CD14-positive monocyte (primary cell): ENCODE data around the gene DEPDC5. TPM values are rescaled to one million over a fixed set of nuclear protein-coding genes. Genes with fewer than 3 reads are reported as not detected.

ENCODE experiments used
- DNase-seq, 3 donors: peaks; one replicate each; pipeline ENCODE4 v3.0.0-alpha.2; 2011 to 2022
- H2AFZ ChIP-seq: 2 replicates; pipeline ENCODE4 v1.6.0; 2012; ENCODE audit warnings: mild to moderate bottlenecking, low read depth, low read length, inconsistent platforms; ENCODE audit not compliant: insufficient read depth, poor library complexity, severe bottlenecking
- H3K27ac ChIP-seq, 2 donors: 1 replicate in 1 of 2; 2 replicates in 1 of 2; pipeline ENCODE4 v1.5.1; 2012 to 2013; ENCODE audit warnings: low read length in 2 of 2, control low read depth in 1 of 2, inconsistent platforms in 1 of 2, low read depth in 1 of 2, mild to moderate bottlenecking in 1 of 2
- H3K27me3 ChIP-seq, 2 donors: one replicate each; pipeline versions ENCODE4 v1.6.0 to v1.6.1; 2011 to 2013; ENCODE audit warnings: low read length in 2 of 2; ENCODE audit not compliant: control insufficient read depth in 2 of 2, insufficient read depth in 2 of 2
- H3K36me3 ChIP-seq, 2 donors: replicated peaks in 1 of 2; 1 replicate in 1 of 2; 2 replicates in 1 of 2; pipeline versions ENCODE4 v1.5.1 to v1.6.1; 2012 to 2013; ENCODE audit warnings: low read length in 2 of 2, control low read depth in 1 of 2, inconsistent platforms in 1 of 2, mild to moderate bottlenecking in 1 of 2; ENCODE audit not compliant: insufficient read depth in 2 of 2, control insufficient read depth in 1 of 2
- H3K4me1 ChIP-seq, 2 donors: 1 replicate in 1 of 2; 2 replicates in 1 of 2; pipeline versions ENCODE4 v1.5.1 to v1.6.1; 2012 to 2013; ENCODE audit warnings: low read length in 2 of 2, control low read depth in 1 of 2, inconsistent platforms in 1 of 2, mild to moderate bottlenecking in 1 of 2, moderate library complexity in 1 of 2; ENCODE audit not compliant: insufficient read depth in 2 of 2, control insufficient read depth in 1 of 2
- H3K4me2 ChIP-seq: replicated peaks from 2 replicates; pipeline ENCODE3; 2012; ENCODE audit warnings: low read length, moderate library complexity, mild to moderate bottlenecking; ENCODE audit not compliant: poor library complexity, severe bottlenecking; ENCODE audit errors: extremely low read depth
- H3K4me3 ChIP-seq, 3 experiments: fragments of 200-600 bp in 1 of 3; sonication (generic) in 1 of 3; replicated peaks in 1 of 3; 1 replicate in 2 of 3; 2 replicates in 1 of 3; pipeline ENCODE4 v1.5.1; 2011 to 2013; ENCODE audit warnings: low read length in 3 of 3, mild to moderate bottlenecking in 3 of 3, control low read depth in 2 of 3, low read depth in 2 of 3, inconsistent platforms in 1 of 3, moderate library complexity in 1 of 3
- H3K79me2 ChIP-seq: 2 replicates; pipeline ENCODE4 v1.6.0; 2012; ENCODE audit warnings: mild to moderate bottlenecking, control low read depth, inconsistent platforms, low read length, moderate library complexity; ENCODE audit not compliant: insufficient read depth
- H3K9ac ChIP-seq: 2 replicates; pipeline ENCODE4 v1.6.0; 2017; ENCODE audit warnings: low read length, mild to moderate bottlenecking; ENCODE audit not compliant: insufficient read depth, poor library complexity, severe bottlenecking
- H3K9me3 ChIP-seq, 2 donors: replicated peaks in 1 of 2; 1 replicate in 1 of 2; 2 replicates in 1 of 2; pipeline versions ENCODE4 v1.5.1 to v1.6.1; 2012 to 2013; ENCODE audit warnings: low read length in 2 of 2, control low read depth in 1 of 2; ENCODE audit not compliant: control insufficient read depth in 1 of 2, insufficient read depth in 1 of 2
- H4K20me1 ChIP-seq: 2 replicates; pipeline ENCODE4 v1.6.0; 2012; ENCODE audit warnings: mild to moderate bottlenecking, low read length, control low read depth, moderate library complexity; ENCODE audit not compliant: insufficient read depth
- H3K27ac Mint-ChIP-seq, 7 donors: one replicate each; pipeline ENCODE4 v1.8.0; 2020; ENCODE audit warnings: mild to moderate bottlenecking in 7 of 7, mixed read lengths in 7 of 7, moderate library complexity in 6 of 7, inconsistent platforms in 2 of 7
- H3K27me3 Mint-ChIP-seq, 3 donors: one replicate each; pipeline ENCODE4 v1.8.0; 2021 to 2022; ENCODE audit warnings: low read depth in 3 of 3, mild to moderate bottlenecking in 3 of 3, mixed read lengths in 3 of 3, moderate library complexity in 3 of 3, inconsistent platforms in 1 of 3
- H3K36me3 Mint-ChIP-seq, 2 donors: one replicate each; pipeline ENCODE4 v1.8.0; 2020; ENCODE audit warnings: mixed read lengths in 2 of 2, inconsistent platforms in 1 of 2, mild to moderate bottlenecking in 1 of 2
- H3K4me1 Mint-ChIP-seq: one replicate; pipeline ENCODE4 v1.8.0; 2020; ENCODE audit warnings: mild to moderate bottlenecking, mixed read lengths
- H3K4me3 Mint-ChIP-seq, 2 donors: one replicate each; pipeline ENCODE4 v1.8.0; 2020; ENCODE audit warnings: mild to moderate bottlenecking in 2 of 2, mixed read lengths in 2 of 2, moderate library complexity in 1 of 2
- H3K9me3 Mint-ChIP-seq, 7 donors: one replicate each; pipeline ENCODE4 v1.8.0; 2020 to 2022; ENCODE audit warnings: mixed read lengths in 7 of 7, mild to moderate bottlenecking in 6 of 7, moderate library complexity in 6 of 7, inconsistent platforms in 2 of 7
- WGBS: methylation state at CpG from one replicate; pipeline ENCODE4 v1.1.5; 2013; ENCODE audit warnings: missing lambda C conversion rate; ENCODE audit not compliant: insufficient coverage; 5-methylcytosine and 5-hydroxymethylcytosine counted together
- intact Hi-C, 2 donors: fragments of 100-400 bp; cut with micrococcal nuclease; formaldehyde crosslinking; loops; one replicate each; pipeline versions ENCODE4 v1.15.0 to v1.15.1; 2023
- polyA plus RNA-seq, 3 donors: library from polyadenylated mRNA; depleted of rRNA in 1 of 3; unstranded in 2 of 3; stranded (reverse) in 1 of 3; fragments of 300-500 nt in 2 of 3; fragments of >200 nt in 1 of 3; fragmentation: Illumina TruSeq in 2 of 3; gene quantifications; 1 replicate in 2 of 3; 2 replicates in 1 of 3; pipeline ENCODE4 v1.2.3, GENCODE V29; 2012 to 2021
- TF ChIP-seq, protein P1 (sequence below): fragments of 200-600 bp; IDR thresholded peaks from one replicate; pipeline ENCODE4 v1.8.0; 2022; ENCODE audit warnings: antibody characterized with exemption, mild to moderate bottlenecking

The DEPDC5 gene
- polyA plus RNA-seq, 3 donors: 2.2 to 19.5 (median 4.1) TPM

DNA sequence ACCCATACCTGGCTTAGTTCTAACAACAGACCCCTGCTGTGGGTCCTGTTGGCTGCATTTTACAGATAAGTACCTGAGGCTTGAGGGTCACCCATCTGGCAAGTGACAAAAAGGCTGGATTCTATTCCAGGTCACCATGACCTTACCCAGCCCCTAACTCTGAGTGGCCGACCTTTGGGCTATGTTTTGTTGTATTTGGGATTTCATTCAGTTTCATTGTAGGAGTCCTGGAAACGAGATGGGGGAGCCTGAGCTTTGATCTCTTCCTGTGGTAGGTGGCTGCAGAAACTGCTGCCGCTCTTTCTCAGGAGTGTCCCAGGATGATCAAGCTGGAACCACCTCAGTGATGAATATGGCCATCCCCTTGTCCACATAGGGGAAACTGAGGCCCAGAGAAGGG lies 165.9 kb downstream of the DEPDC5 start:
- peaks cover 95% of the 10 kb centered on the region for H3K4me1 Mint-ChIP-seq
- H3K27me3 Mint-ChIP-seq: peaks cover 0 to 1% (median 0%) of the 10 kb centered on the region in 3 donors
- Histone ChIP-seq H3K4me3 (no peak overlapping the region), H3K9ac (no peak overlapping the region), H3K4me1 (peaks cover 92 to 95% of the 10 kb centered on the region in 2 donors), H3K9me3 (no peaks in the 10 kb centered on the region), H3K27me3 (no peaks in the 10 kb centered on the region), H3K36me3 (no peaks in the 10 kb centered on the region), H3K27ac (no peak overlapping the region), H4K20me1 (no peaks in the 10 kb centered on the region), H3K4me2 (no peak overlapping the region), H2AFZ (no peak overlapping the region), H3K79me2 (no peaks in the 10 kb centered on the region)
- peaks cover 0 to 2% (median 0%) of the 10 kb centered on the region in 7 donors for H3K9me3 Mint-ChIP-seq
- no peak for DNase-seq
- 100% methylated on average over 1 of the region's 3 CpGs for WGBS
- H3K36me3 Mint-ChIP-seq: peaks cover 2 to 3% of the 10 kb centered on the region in 2 donors
- no peak overlapping the region for H3K4me3 Mint-ChIP-seq
- intact Hi-C loops: loop anchor here (5.0 kb wide), 1 partner anchor 33 kb away; no protein-coding TSS in a partner anchor
- H3K27ac Mint-ChIP-seq: no peak overlapping the region
- TF ChIP-seq, protein P1, sequence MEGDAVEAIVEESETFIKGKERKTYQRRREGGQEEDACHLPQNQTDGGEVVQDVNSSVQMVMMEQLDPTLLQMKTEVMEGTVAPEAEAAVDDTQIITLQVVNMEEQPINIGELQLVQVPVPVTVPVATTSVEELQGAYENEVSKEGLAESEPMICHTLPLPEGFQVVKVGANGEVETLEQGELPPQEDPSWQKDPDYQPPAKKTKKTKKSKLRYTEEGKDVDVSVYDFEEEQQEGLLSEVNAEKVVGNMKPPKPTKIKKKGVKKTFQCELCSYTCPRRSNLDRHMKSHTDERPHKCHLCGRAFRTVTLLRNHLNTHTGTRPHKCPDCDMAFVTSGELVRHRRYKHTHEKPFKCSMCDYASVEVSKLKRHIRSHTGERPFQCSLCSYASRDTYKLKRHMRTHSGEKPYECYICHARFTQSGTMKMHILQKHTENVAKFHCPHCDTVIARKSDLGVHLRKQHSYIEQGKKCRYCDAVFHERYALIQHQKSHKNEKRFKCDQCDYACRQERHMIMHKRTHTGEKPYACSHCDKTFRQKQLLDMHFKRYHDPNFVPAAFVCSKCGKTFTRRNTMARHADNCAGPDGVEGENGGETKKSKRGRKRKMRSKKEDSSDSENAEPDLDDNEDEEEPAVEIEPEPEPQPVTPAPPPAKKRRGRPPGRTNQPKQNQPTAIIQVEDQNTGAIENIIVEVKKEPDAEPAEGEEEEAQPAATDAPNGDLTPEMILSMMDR: no peak

DNA sequence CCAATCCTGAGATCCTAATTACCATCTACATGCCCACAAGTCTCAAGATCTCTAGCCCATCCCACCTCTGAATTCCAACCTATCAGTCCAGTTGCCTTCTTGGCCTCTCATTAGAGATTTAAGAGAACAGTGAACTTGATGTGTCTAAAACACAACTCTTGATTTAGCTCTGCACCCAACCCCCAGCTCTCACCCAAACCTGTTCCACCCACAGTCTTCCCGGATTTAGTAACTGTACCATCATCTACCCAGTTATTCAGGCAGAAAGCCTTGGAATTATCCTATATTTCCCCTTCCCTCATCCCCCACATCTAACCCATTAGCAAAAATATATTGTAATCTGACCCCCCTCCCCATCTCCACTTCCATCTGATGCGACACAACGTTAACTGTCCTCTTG lies 166.5 kb downstream of the DEPDC5 start:
- H2AFZ ChIP-seq: no peak overlapping the region
- no peaks in the 10 kb centered on the region for H4K20me1 ChIP-seq
- Mint-ChIP-seq H3K27me3 (peaks cover 0 to 1% (median 0%) of the 10 kb centered on the region in 3 donors), H3K27ac (peak overlapping the region in 5 of 7 donors; percentile 51 to 78 (median 70)), H3K4me3 (no peak overlapping the region), H3K36me3 (peaks cover 2 to 3% of the 10 kb centered on the region in 2 donors), H3K4me1 (peaks cover 91% of the 10 kb centered on the region), H3K9me3 (peaks cover 0 to 3% (median 0%) of the 10 kb centered on the region in 7 donors)
- no peak overlapping the region for H3K27ac ChIP-seq
- TF ChIP-seq, protein P1: no peak
- peaks cover 92 to 93% of the 10 kb centered on the region in 2 donors for H3K4me1 ChIP-seq
- H3K9ac ChIP-seq: no peak overlapping the region
- H3K79me2 ChIP-seq: no peaks in the 10 kb centered on the region
- H3K36me3 ChIP-seq: no peaks in the 10 kb centered on the region
- no peak overlapping the region for H3K4me2 ChIP-seq
- H3K27me3 ChIP-seq: no peaks in the 10 kb centered on the region
- H3K4me3 ChIP-seq: no peak overlapping the region
- intact Hi-C loops: no loop called here
- no peaks in the 10 kb centered on the region for H3K9me3 ChIP-seq
- DNase-seq: no peak
- 90% methylated on average over 1 of the region's 3 CpGs for WGBS
